OCI-LY1 (cell line): ENCODE data around the gene ZNF30.

ENCODE experiments used
- CTCF ChIP-seq: fragments of 200-600 bp; sonication (generic), shearing (Covaris generic); IDR thresholded peaks from 2 replicates; pipeline ENCODE4 v1.5.1; 2017; ENCODE audit warnings: mild to moderate bottlenecking, antibody characterized with exemption, low read length, moderate library complexity, mixed read lengths
- EZH2 ChIP-seq: fragments of 200-600 bp; sonication (generic), shearing (Covaris generic); IDR thresholded peaks from 2 replicates; pipeline ENCODE4 v1.8.0; 2017; ENCODE audit warnings: borderline replicate concordance, mixed run types, mild to moderate bottlenecking, antibody characterized with exemption, low read length, moderate library complexity, mixed read lengths

DNA sequence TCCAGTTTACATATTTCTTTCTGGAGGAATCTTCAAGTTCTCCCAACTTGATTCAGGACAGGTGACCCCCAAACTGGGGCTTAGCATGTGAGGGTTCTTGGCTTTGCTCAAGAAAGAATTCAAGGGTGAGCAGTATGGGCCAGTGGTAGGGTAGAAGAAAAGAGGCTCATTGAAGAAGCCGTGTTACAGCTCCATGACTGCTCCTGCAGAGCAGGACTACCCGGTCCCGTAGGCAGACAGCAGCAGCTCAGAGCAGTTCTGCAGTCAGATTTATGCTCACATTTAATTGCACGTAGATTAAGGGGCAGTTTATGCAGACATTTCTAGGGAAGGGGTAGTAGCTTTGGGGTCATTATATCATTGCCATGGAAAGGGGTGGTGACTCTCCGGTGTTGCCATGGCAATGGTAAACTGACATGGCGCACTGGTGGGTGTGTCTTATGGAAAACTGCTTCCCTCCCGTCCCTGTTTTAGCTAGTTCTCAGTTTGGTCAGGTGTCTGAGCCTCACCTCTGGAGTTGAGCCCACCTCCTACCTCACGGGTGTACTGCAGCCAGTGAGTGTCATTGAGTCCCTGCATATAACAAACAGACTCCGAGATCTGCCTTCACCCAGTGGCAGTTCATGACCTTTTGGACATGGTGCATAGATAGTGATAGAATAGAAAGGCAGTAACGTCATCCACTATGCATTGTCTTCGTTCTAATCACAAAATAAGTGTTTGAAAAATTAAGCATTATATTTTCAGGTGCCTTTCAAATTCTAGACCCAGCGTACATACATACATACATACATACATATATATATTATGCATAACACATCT, 53.3 kb downstream of the ZNF30 start:
- TF ChIP-seq CTCF (no peak), EZH2 (no peak)
